Keratinocyte (primary cell): ENCODE data around the gene NLGN1.
"Not testable (repeated sequence)": the region's sequence is repeated elsewhere in the genome, so short reads cannot be mapped to it uniquely, and the experiment has no call there.

ENCODE experiments used
- CTCF ChIP-seq, 3 experiments: IDR thresholded peaks in 1 of 3; conservative IDR thresholded peaks in 1 of 3; optimal IDR thresholded peaks in 1 of 3; 2 replicates in 2 of 3; 3 replicates in 1 of 3; pipeline versions ENCODE3 to v1.5.1; 2011; ENCODE audit warnings: low read length in 3 of 3, mild to moderate bottlenecking in 3 of 3, moderate library complexity in 2 of 3, control low read depth in 1 of 3, inconsistent platforms in 1 of 3; ENCODE audit not compliant: insufficient read depth in 2 of 3; ENCODE audit errors: extremely low read depth in 1 of 3
- EZH2 ChIP-seq: IDR thresholded peaks from one replicate; pipeline ENCODE4 v1.6.1; 2012; ENCODE audit warnings: inconsistent platforms, mild to moderate bottlenecking, low read length, moderate library complexity

GRCh38 chr3:174211896-174212295, 814.4 kb downstream of the NLGN1 start:
- not testable (repeated sequence) for TF ChIP-seq EZH2; CTCF (optimal IDR thresholded peaks at IDR 0.05 in 1 of 3, IDR thresholded peaks at IDR 0.05 in 1 of 3, conservative IDR thresholded peaks at IDR 0.05 in 1 of 3; ENCODE audit: extremely low read depth in 1 of 3, insufficient read depth in 2 of 3, low read length in 3 of 3)
